Erythroblast (primary cell): ENCODE data around the gene SLC19A1.

Experiments
- GATA1 ChIP-seq: IDR thresholded peaks from 2 replicates; pipeline ENCODE4 v1.6.1; 2011; ENCODE audit warnings: low read depth, mild to moderate bottlenecking, control low read depth, low read length, moderate library complexity
- POLR2A ChIP-seq: IDR thresholded peaks from 2 replicates; pipeline ENCODE4 v1.6.1; 2011; ENCODE audit warnings: mild to moderate bottlenecking, low read length

DNA sequence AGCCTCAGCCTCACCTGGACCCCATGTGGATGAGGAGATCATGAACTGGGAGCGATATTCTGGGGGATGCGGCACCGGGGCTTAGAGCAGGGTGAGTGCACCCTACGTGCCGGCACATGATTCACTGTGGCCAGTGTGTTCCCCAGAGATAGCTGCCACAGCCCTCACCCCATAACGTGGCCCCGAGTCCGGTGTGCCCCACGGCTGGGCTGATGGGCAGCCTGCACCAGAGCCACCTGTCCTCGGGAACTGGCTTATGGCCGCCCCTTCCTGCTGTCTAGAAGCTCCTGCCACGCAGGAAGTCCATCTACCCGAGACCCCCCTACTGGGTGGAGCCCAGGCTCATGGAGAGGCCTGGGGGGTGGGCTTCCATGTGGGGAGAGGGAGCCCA, 39.1 kb upstream of the SLC19A1 start:
- TF ChIP-seq POLR2A (no peak), GATA1 (no peak)
